GM19043 (cell line): ENCODE measurements around the gene ZNF577.

ENCODE experiments used
- ATAC-seq: cut with Tn5 transposase; IDR thresholded peaks from one replicate; pipeline ENCODE4 v1.9.1; 2021; ENCODE audit warnings: low read depth; ENCODE audit not compliant: unreplicated experiment

The ZNF577 gene

DNA sequence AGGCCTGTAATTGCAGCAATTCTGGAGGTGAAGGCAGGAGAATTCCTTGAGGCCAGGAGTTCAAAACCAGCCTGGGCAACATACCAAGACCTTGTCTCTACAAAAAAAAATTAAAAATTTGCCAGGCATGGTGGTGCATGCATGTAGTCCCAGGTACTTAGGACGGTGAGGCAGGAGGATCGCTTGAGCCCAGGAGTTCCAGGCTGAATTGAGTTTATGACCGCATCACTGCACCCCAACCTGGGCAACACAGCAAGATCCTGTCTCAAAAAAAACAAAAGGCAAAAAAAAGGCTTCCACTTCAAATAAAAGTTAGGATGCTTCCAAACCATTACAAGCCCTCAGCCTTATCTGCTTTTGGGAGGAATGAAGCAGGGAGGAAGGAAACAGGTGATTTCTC lies 5.2 kb downstream of the ZNF577 start:
- ATAC-seq, result no peak

DNA sequence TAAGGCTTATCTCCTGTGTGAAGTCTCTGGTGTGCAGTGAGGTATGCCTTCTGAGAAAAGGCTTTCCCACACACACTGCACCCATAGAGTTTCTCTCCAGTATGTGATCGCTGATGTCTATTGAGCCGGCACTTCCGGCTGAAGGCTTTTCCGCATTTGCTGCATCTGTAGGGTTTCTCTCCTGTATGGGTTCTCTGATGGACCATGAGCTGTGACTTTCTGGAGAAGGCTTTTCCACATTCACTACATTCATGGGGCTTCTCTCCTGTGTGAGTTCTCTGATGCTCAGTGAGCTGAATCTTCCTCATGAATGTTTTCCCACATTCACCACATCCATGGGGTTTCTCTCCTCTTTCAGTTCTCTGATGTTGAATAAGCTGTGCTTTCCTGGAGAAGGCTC lies 14.7 kb downstream of the ZNF577 start:
- ATAC-seq, result no peak

DNA sequence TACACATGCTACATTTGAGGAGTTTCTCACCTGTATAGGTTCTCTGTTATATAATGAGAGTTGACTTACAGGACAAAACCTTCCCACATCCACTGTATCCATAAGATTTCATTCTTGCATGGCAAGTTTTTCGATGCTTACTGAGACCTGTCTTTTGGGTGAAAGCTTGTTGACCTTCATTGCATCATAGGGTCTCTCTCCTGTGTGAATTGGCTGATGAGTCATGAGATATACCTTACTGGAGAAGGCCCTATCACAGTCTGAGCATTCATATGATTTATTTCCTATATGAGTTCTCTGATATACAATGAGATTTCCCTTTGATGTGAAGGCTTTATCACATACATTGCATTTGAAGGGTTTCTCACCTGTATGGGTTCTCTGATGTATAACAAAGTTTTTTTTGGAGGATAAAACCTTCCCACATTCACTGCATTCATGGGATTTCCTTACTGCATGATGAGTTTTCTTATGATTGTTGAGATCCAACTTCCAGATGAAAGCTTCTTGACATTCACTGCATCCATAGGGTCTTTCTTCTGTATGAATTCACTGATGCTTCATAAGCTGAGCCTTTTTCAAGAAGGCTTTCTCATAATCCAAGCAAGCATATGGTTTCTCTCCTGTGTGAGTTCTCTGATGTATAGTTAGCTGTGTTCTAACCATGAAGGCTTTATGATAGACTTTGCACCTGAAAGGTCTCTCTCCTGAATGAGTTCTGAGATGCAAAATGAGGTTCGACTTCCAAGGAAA lies 25.7 kb downstream of the ZNF577 start:
- ATAC-seq, result no peak

DNA sequence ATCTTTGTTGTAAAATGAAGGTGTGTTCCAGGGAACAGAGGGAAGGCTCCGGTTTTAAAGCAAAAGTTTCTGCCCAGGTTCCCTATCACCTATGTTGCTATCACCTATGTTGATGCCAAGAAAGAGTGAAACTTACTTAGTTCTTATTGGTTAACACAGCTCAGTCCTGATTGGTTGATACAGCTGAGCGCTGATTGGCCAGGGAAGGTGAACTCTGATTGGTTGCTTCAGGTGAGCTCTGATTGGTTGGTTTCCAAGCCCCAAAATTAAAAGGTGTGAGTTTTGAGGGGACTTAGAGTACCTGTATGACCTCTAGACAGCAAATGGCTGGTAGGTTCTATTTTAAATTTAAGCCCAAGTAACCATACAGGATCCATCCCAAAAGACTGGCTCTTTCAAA lies 50.6 kb downstream of the ZNF577 start:
- no peak for ATAC-seq

DNA sequence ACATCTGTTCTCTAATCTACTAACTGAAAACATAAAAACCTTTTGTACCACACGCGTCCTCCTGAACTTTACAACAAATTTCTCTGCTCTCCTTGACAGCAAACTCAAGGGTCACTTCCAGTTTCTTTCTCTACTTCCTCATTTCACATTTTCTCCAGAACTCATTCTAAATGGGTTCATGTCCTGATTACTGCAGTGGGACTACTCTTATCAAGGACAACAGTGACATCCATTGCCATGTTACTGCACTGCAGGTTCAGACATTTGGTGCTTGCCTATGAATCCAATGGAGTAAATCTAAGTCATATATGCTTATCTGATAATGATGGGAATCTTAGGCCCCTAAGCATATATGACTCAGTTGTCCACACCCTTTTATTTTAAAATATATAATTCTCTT lies 57.5 kb downstream of the ZNF577 start:
- ATAC-seq, result no peak

DNA sequence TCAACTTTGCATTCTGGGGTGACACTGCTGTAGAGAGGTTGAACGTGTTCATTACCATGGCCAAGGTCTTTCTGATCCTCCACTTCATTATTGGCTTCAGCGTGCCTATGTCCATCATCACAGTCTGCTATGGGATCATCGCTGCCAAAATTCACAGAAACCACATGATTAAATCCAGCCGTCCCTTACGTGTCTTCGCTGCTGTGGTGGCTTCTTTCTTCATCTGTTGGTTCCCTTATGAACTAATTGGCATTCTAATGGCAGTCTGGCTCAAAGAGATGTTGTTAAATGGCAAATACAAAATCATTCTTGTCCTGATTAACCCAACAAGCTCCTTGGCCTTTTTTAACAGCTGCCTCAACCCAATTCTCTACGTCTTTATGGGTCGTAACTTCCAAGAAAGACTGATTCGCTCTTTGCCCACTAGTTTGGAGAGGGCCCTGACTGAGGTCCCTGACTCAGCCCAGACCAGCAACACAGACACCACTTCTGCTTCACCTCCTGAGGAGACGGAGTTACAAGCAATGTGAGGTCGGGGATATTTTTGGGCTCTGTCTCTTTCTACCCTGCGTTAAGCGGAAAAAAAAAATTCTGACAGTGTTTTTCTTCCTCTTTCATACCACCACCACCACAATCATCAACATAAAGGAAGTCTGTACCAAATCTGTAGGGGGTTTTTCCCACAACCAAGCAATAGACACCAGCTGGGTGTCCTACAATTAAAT lies 63.3 kb downstream of the ZNF577 start:
- no peak for ATAC-seq

DNA sequence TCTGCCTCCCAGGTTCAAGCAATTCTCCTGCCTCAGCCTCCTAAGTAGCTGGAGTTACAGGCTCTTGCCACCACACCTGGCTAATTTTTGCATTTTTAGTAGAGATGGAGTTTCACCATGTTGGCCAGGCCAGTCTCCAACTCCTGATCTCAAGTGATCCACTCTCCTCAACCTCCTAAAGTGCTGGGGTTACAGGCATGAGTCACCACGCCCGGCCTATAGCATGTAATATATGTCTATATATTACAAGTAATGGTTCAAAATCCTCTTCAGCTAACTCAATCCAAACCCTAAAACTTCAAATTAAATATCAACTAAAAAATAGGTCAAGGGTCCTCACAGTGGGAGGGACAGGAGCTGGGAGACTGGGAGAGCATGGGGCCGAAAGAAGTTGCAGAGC lies 64.8 kb downstream of the ZNF577 start:
- ATAC-seq, result no peak

DNA sequence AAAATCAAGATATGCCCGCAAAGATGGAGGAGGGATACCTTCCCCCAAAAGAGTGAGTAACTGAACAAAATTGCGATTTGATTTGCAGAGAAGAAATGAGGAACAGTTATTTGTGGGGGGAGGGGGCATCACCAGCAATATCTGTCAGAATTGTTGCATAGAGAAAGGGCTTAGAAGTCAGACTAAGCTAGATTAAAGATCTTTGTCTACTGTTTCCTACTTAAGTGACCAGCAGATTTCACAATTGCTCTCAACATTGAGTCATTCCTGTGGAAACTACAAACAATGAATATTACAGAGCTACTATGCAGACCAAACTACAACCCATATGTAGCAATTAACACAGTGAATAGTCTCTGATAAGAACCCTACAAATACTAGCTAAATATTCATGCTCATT lies 65.4 kb downstream of the ZNF577 start:
- no peak for ATAC-seq

DNA sequence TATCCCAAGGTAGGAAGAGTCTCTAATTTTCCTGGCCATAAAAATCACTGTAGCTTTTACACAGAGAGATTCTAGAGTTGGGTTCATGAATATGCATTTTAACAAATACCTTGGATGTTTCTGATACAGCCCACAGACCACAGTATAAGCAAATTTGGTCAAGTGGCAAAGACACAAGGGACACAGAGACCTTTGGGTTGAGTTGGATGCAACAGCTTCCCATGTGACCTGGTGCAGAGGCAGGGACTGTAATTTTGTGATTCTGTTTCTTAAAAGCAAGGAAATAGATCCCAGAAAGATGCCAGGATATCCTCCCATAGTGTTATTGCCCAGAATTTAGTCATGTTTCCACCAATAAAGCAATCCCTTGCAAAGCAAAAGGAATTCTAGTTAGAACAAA lies 65.8 kb downstream of the ZNF577 start:
- ATAC-seq, result no peak

DNA sequence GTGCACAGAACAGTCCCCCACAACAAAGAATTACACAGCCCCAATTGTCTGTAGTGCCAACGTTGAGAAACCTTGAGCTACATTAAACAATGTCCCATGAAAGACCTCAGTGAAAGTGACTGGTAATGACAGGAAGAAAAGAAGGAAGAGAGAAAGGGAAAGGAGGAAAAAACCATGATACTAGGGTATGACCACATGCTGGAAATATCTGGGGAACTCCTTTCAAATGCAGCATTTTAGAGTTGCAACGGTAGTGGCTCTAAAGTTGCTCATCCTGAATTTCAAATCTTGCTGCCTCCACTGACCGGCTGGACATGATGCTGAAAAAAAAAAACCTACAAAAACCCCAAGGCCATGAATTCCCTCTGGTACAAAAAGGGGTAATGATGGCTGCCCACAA lies 66.3 kb downstream of the ZNF577 start:
- no peak for ATAC-seq
